B cell (primary cell): Measurements from ENCODE around the gene SLC39A8. TPM values are rescaled to one million over a fixed set of nuclear protein-coding genes. Genes with fewer than 3 reads are reported as not detected.

Experiments used
- ATAC-seq: fragments of 200-7000 bp; cut with Tn5 transposase; one replicate; pipeline ENCODE4 v1.10.0; 2021; ENCODE audit warnings: low read depth, mild to moderate bottlenecking, moderate number of reproducible peaks, moderate library complexity
- CTCF ChIA-PET: fragments of 350-600 bp; sonication (Branson Sonifier 250); formaldehyde crosslinking; loops from one replicate; lab custom pipeline; 2021; ENCODE audit warnings: antibody characterized with exemption, inconsistent platforms; lab: Charles Lee
- POLR2A ChIA-PET: fragments of 350-600 bp; sonication (Branson Sonifier 250); formaldehyde crosslinking; loops from one replicate; lab custom pipeline; 2021; ENCODE audit warnings: antibody characterized with exemption; lab: Charles Lee
- DNase-seq: peaks from one replicate; pipeline ENCODE4 v3.0.0; 2013
- H2AFZ ChIP-seq: 2 replicates; pipeline ENCODE4 v1.6.1; 2012; ENCODE audit warnings: mild to moderate bottlenecking, low read depth, low read length; ENCODE audit not compliant: insufficient read depth, poor library complexity, severe bottlenecking
- H3K27ac ChIP-seq, 2 donors: 1 replicate in 1 of 2; 2 replicates in 1 of 2; pipeline ENCODE4 v1.5.1; 2012 to 2013; ENCODE audit warnings: low read length in 2 of 2, mild to moderate bottlenecking in 2 of 2, moderate library complexity in 1 of 2
- H3K27me3 ChIP-seq, 4 experiments: fragments of 200-600 bp in 1 of 4; sonication (generic) in 1 of 4; replicated peaks in 1 of 4; 1 replicate in 2 of 4; 2 replicates in 2 of 4; pipeline versions ENCODE4 v1.6.1 to v1.7.0; 2013 to 2016; ENCODE audit warnings: low read length in 3 of 4, mild to moderate bottlenecking in 2 of 4, mixed read lengths in 1 of 4, moderate library complexity in 1 of 4; ENCODE audit not compliant: insufficient read depth in 4 of 4, control insufficient read depth in 3 of 4; ENCODE audit errors: control extremely low read depth in 1 of 4
- H3K36me3 ChIP-seq, 2 experiments: replicated peaks in 1 of 2; 1 replicate in 1 of 2; 2 replicates in 1 of 2; pipeline versions ENCODE4 v1.6.1 to v1.7.1; 2013; ENCODE audit warnings: low read length in 1 of 2; ENCODE audit not compliant: insufficient read depth in 2 of 2, control insufficient read depth in 1 of 2; ENCODE audit errors: control extremely low read depth in 1 of 2, extremely low read depth in 1 of 2
- H3K4me1 ChIP-seq, 2 donors: fragments of 200-600 bp in 1 of 2; sonication (generic) in 1 of 2; 1 replicate in 1 of 2; 2 replicates in 1 of 2; pipeline versions ENCODE4 v1.5.1 to v1.6.1; 2013 to 2017; ENCODE audit warnings: low read length in 2 of 2; ENCODE audit not compliant: control insufficient read depth in 2 of 2, insufficient read depth in 2 of 2
- H3K4me2 ChIP-seq: replicated peaks from 2 replicates; pipeline ENCODE3; 2012; ENCODE audit warnings: mild to moderate bottlenecking, low read depth, low read length; ENCODE audit not compliant: poor library complexity, severe bottlenecking
- H3K4me3 ChIP-seq, 5 experiments: fragments of 200-600 bp in 1 of 5; sonication (generic) in 1 of 5; 1 replicate in 3 of 5; 2 replicates in 2 of 5; pipeline versions ENCODE4 v1.5.1 to v1.7.0; 2011 to 2016; ENCODE audit warnings: low read length in 4 of 5, mild to moderate bottlenecking in 4 of 5, low read depth in 2 of 5, control low read depth in 1 of 5, moderate library complexity in 1 of 5; ENCODE audit not compliant: insufficient read depth in 1 of 5; ENCODE audit errors: control extremely low read depth in 1 of 5, extremely low read depth in 1 of 5
- H3K79me2 ChIP-seq: fragments of 200-600 bp; sonication (generic); one replicate; pipeline ENCODE4 v1.6.0; 2016; ENCODE audit warnings: low read length; ENCODE audit not compliant: control insufficient read depth, insufficient read depth
- H3K9ac ChIP-seq: fragments of 200-600 bp; sonication (generic); 2 replicates; pipeline ENCODE4 v1.6.1; 2017; ENCODE audit warnings: mild to moderate bottlenecking, low read length, moderate library complexity
- H3K9me3 ChIP-seq, 3 donors: one replicate each; pipeline versions ENCODE4 v1.6.1 to v1.7.1; 2013; ENCODE audit warnings: low read length in 2 of 3; ENCODE audit not compliant: control insufficient read depth in 2 of 3, insufficient read depth in 1 of 3; ENCODE audit errors: control extremely low read depth in 1 of 3
- H4K20me1 ChIP-seq: 2 replicates; pipeline ENCODE4 v1.6.0; 2012; ENCODE audit warnings: mild to moderate bottlenecking, low read length; ENCODE audit not compliant: insufficient read depth, control insufficient read depth, poor library complexity, severe bottlenecking
- H3K27ac Mint-ChIP-seq: one replicate; pipeline ENCODE4 v1.8.0; 2021; ENCODE audit warnings: mixed read lengths
- H3K27me3 Mint-ChIP-seq: one replicate; pipeline ENCODE4 v1.8.0; 2021; ENCODE audit warnings: mixed read lengths
- H3K4me1 Mint-ChIP-seq: one replicate; pipeline ENCODE4 v1.8.0; 2021; ENCODE audit warnings: mixed read lengths
- H3K4me3 Mint-ChIP-seq: one replicate; pipeline ENCODE4 v1.8.0; 2021; ENCODE audit warnings: mixed read lengths
- H3K9me3 Mint-ChIP-seq: one replicate; pipeline ENCODE4 v1.8.0; 2022; ENCODE audit warnings: mixed read lengths; ENCODE audit not compliant: insufficient read depth
- CTCF ChIP-seq: fragments of 200-600 bp; IDR thresholded peaks from one replicate; pipeline ENCODE4 v1.8.0; 2022; ENCODE audit warnings: antibody characterized with exemption, mild to moderate bottlenecking
- EZH2 ChIP-seq: IDR thresholded peaks from 2 replicates; pipeline ENCODE4 v1.6.1; 2012; ENCODE audit warnings: borderline replicate concordance, low read depth, mild to moderate bottlenecking, moderate library complexity, low read length; ENCODE audit not compliant: insufficient read depth, poor library complexity, severe bottlenecking
- WGBS: methylation state at CpG from one replicate; pipeline ENCODE4 v1.1.5; 2013; ENCODE audit warnings: missing lambda C conversion rate; ENCODE audit not compliant: insufficient coverage; 5-methylcytosine and 5-hydroxymethylcytosine counted together
- intact Hi-C: fragments of 100-400 bp; cut with micrococcal nuclease; formaldehyde crosslinking; loops from one replicate; pipeline ENCODE4 v1.10.0; 2022
- polyA plus RNA-seq: library from polyadenylated mRNA; depleted of rRNA; stranded (reverse); fragments of >200 nt; gene quantifications from 2 replicates; pipeline ENCODE4 v1.2.3, GENCODE V29; 2012
- total RNA-seq, 2 donors: library from RNA; stranded (reverse); fragments of 120-200 nt in 1 of 2; gene quantifications; 1 replicate in 1 of 2; 2 replicates in 1 of 2; pipeline versions ENCODE4 v1.2.3 to v1.2.4, GENCODE V29; 2013 to 2022

The SLC39A8 gene
- total and polyA plus RNA-seq, 2 donors (not counting 1 experiment from before 2014, with no cell fraction given): 2.4 to 8.4 TPM

- Histone ChIP-seq H3K4me3 (no peak overlapping the region), H4K20me1 (no peaks in the 10 kb centered on the region), H3K36me3 (no peaks in the 10 kb centered on the region), H3K79me2 (peaks cover 48% of the 10 kb centered on the region), H3K4me1 (peaks cover 3 to 13% of the 10 kb centered on the region in 2 donors), H3K27me3 (no peaks in the 10 kb centered on the region), H3K9ac (no peak overlapping the region), H3K9me3 (no peaks in the 10 kb centered on the region), H3K4me2 (no peak overlapping the region), H3K27ac (no peak overlapping the region), H2AFZ (no peak overlapping the region)
- ChIA-PET POLR2A (no interaction called here), CTCF (no interaction called here)
- Mint-ChIP-seq H3K9me3 (no peaks in the 10 kb centered on the region), H3K4me1 (peaks cover 12% of the 10 kb centered on the region), H3K4me3 (no peak overlapping the region), H3K27ac (no peak overlapping the region), H3K27me3 (no peaks in the 10 kb centered on the region)
- no peak for ATAC-seq
- intact Hi-C loops: no loop called here
- DNase-seq: no peak
- TF ChIP-seq CTCF (no peak), EZH2 (no peak)
- 100% methylated on average over 2 of the region's 8 CpGs for WGBS
These were observed 6.9 kb downstream of the SLC39A8 start for GRCh38 chr4:102338405-102338804.

- ATAC-seq (no peak), DNase-seq (no peak)
- peaks cover 7% of the 10 kb centered on the region for H3K4me1 Mint-ChIP-seq
- H3K27ac Mint-ChIP-seq: no peak overlapping the region
- ChIA-PET POLR2A (no interaction called here), CTCF (no interaction called here)
- H3K27me3 Mint-ChIP-seq: no peaks in the 10 kb centered on the region
- H3K27me3 ChIP-seq: no peaks in the 10 kb centered on the region
- H3K4me3 Mint-ChIP-seq: no peak overlapping the region
- no peak overlapping the region for H3K9ac ChIP-seq
- no peaks in the 10 kb centered on the region for H3K9me3 ChIP-seq
- WGBS: no CpG with 5 or more reads among the region's 2 CpGs
- H2AFZ ChIP-seq: no peak overlapping the region
- no peak overlapping the region for H3K4me3 ChIP-seq
- H3K4me2 ChIP-seq: no peak overlapping the region
- H3K36me3 ChIP-seq: no peaks in the 10 kb centered on the region
- H4K20me1 ChIP-seq: no peaks in the 10 kb centered on the region
- H3K79me2 ChIP-seq: peaks cover 27% of the 10 kb centered on the region
- H3K27ac ChIP-seq: no peak overlapping the region
- intact Hi-C loops: no loop called here
- TF ChIP-seq EZH2: no peak
- no peak for TF ChIP-seq CTCF
- no peaks in the 10 kb centered on the region for H3K9me3 Mint-ChIP-seq
- H3K4me1 ChIP-seq: no peaks in the 10 kb centered on the region
These were observed 9.7 kb downstream of the SLC39A8 start for GRCh38 chr4:102335616-102336015.
